Jurkat, Clone E6-1 (cell line): ENCODE data around the gene ZNF71.

ENCODE experiments used
- DNase-seq: peaks from one replicate; pipeline ENCODE4 v3.0.0-alpha.2; 2011; ENCODE audit warnings: low read depth, low spot score
- H3K4me3 ChIP-seq: 2 replicates; pipeline ENCODE4 v1.5.1; 2011; ENCODE audit warnings: mild to moderate bottlenecking, low read length, control low read depth, moderate library complexity

The ZNF71 gene

DNA sequence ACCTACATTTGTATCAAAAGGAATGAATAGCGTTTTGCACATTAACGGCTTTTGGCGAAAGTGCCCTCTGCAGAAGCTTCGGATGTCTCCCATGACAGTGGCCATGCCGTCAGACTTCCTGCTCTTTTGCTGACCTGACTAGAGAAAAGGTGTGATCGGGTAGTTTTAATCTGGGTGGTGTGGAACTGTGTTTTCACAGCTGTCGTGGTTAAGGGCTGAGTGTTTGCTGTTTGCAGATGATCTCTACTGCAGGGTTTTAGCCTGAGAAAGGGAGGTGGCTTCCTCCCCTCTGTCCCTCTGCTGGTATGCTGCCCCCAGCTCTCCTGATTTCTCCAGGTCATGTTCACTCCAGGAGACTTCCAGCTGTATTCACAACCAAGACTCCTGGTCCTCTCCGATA, 22.4 kb downstream of the ZNF71 start:
- no peak for DNase-seq
- no peak overlapping the region for H3K4me3 ChIP-seq

DNA sequence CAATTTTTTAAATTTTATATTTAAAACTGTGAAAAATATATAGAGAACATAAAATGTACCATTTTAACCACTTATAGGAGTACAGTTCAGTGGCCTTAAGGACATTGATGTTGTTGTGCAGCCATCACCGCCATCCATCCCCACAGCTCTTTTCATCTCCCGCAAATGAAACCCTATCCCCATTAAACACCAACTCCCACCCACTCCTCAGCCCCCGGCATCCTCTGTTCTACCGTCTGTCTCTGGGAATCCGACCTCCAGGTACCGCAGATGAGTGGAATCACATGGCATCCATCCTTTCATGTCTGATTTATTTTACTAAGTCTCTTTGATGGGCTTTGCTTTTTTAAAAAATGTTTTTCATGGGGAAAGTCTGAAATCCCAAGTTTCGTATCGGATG, 24.0 kb downstream of the ZNF71 start:
- no peak overlapping the region for H3K4me3 ChIP-seq
- DNase-seq = no peak

DNA sequence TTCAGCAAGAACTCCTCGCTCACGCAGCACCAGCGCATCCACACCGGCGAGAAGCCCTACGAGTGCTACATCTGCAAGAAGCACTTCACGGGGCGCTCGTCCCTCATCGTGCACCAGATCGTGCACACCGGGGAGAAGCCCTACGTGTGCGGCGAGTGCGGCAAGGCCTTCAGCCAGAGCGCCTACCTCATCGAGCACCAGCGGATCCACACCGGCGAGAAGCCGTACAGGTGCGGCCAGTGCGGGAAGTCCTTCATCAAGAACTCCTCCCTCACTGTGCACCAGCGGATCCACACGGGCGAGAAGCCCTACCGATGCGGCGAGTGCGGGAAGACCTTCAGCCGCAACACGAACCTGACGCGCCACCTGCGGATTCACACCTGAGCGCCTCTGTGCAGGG, 27.3 kb downstream of the ZNF71 start:
- H3K4me3 ChIP-seq = no peak overlapping the region
- DNase-seq = no peak

DNA sequence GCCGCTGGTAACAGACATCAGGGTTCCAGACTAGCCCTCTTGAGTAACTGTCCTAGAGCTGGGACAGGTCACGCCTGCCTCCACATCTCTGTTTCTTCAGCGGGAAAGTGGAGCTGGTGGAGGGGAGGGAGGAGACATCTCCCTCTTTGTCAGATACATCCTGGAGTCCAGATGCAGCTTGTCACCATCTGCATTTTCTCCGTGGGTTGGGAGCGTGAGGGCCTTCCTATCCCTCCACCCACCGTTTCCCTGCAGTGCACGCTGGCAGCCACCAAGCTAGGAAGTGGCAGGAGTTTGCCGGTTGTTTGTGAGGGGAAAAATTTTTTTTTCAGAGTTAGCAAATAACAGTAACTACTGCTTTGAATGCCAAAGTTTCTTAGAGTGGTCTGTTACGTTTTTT, 27.9 kb downstream of the ZNF71 start:
- no peak for DNase-seq
- no peak overlapping the region for H3K4me3 ChIP-seq

DNA sequence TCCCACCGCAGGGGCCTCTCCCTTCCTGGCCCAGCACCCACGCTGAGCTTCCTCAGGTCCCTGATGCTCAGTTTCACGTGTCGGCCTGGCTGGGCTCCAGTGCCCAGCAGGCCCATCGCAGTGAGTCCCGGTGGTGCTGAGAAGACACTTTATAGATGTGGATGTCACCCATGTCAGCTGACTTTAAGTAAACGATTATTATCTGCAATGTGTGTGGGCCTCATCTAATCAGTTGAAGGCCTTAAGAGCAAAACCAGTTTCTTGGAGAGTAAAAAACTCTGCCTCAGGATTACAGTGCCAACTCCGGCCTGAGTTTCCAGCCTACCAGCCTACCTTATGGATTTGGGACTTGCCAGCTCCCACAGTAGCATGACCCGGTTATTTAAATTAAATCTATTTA, 30.6 kb downstream of the ZNF71 start:
- H3K4me3 ChIP-seq = no peak overlapping the region
- DNase-seq = no peak

DNA sequence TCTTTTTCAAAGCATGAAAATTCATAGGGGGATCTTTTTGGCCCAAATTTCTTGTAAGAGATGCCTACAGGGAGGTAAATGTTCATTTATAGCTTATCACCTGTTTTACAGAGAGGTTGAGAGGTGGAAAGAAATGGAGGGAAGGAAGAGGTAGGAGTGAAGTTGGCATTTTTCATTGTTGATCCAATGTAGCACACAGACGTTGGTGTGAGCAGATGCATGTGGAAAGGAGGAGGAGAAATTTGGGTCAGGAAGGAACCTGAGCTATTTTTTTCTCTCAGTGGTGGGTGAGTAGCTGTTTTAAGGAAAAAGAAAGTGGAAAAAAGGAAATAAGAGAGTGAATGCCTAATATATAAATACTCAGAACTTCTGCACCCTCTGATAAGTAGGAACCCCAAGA, 37.9 kb downstream of the ZNF71 start:
- DNase-seq = no peak
- no peak overlapping the region for H3K4me3 ChIP-seq

DNA sequence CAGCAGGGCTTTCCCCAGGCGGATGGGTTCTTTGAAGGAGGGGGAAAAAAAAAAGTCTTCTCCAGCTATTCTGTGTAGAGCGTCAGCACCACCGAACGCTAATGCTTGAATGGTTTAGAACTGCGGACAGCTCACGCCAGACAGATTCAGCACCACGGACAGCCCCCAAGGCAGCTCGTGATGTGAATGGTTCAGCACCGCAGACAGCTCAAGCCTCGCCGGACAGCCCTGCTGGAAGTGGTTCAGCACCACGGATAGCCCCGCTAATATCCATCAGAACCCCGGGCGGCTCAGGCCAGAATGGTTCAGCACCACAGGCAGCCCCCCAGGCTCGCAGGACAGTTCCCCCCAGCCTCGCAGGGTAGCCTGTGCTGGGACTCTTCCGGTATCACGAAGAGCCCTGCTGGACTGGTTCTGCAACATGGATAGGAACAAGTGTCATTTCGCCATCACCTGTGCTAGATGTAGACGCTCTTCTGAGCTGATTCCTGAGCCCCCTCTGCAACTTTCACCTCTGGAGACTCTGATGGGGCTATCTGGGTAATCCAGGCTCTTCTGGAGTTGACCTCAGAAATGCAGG, 43.0 kb downstream of the ZNF71 start:
- peak; percentile 70 for DNase-seq
- H3K4me3 ChIP-seq = no peak overlapping the region

DNA sequence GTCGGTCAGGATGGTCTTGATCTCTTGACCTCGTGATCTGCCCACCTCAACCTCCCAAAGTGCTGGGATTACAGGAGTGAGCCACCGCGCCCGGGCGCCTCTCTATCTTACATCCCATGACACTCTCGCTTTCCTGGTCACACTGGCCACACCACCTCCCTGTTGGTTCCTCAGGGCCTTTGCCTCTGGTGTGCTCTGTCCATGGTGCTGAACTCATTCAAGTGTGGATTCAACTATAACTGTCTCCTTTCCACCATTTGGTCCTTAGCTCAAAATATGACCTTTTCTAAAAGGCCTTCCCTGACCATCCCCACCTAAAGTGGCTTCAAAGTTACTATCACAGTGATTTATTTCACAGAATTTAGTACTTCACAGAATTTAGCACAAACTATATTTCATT, 44.1 kb downstream of the ZNF71 start:
- peak; percentile 9 for DNase-seq

DNA sequence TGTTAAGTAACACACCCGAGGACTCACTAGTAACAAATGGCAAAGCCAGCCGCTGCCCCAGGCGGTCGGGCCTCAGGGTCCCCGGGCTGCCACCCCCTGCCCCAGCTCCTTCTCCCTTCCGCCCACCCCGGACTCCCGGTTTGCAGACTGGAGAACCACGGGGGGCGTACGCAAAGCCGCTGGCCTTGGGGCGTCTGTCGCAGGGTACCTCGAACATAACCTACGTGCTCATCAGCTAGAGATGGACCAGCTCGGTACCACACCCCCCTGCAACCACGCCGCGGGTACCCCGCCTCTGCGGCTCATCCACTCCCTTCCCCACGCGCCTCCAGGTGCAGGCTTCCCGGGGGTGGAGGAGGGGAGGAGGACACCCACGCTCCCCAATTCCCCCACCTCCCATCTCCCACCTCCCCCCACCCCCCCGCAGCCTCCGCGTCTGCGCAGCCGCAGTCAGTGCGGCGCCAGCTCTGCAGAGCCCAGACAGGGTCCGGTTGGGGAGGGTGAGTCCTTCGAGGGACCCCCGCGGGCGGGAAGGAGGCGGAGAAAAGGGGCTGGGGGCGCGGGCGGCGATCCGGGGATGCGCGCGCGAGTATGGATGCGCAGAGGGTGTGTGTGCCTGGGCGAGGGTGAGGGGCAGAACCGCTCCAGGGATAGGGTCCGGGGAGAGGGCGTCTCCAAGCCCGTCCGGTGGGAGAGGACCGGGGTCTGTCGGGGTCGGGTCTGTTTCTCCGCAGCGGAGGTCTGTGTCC, 47.8 kb downstream of the ZNF71 start, which contains the start of gene SMIM17:
Gene SMIM17, plus strand, starts transcription at position 449 of the 749 bp plus-strand sequence. CDS start 2,509 bp downstream, outside the sequence.
- DNase-seq = no peak
- H3K4me3 ChIP-seq = no peak within 1 kb of the TSS

More for the DNA sequence above, 44.1 kb downstream of the ZNF71 start:
- no peak overlapping the region for H3K4me3 ChIP-seq

DNA sequence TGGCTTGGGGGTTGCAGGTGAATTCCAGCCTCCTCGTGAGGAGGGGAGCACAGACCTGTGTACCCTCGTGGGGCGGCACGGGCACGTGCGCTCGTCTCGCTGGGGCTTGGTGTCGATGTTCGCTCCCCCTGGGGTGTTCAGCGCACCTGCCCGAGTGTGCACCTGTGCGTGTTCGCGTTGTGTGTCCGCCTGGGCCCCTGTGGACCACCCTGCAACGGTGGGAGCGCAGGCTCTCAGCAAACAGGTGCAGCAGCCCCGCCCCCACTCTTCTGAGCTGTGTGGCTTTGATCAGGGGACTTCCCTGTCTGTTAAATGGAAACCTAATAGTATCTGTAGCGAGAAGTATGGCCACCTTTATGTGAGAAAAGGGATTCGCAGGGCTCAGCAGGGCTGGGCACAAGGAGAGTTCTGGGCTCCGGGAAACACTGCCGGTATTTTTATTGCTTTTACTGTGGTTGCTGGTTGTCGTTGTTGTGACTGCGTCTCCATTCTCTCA, 48.4 kb downstream of the ZNF71 start:
- no peak for DNase-seq
- no peak overlapping the region for H3K4me3 ChIP-seq

DNA sequence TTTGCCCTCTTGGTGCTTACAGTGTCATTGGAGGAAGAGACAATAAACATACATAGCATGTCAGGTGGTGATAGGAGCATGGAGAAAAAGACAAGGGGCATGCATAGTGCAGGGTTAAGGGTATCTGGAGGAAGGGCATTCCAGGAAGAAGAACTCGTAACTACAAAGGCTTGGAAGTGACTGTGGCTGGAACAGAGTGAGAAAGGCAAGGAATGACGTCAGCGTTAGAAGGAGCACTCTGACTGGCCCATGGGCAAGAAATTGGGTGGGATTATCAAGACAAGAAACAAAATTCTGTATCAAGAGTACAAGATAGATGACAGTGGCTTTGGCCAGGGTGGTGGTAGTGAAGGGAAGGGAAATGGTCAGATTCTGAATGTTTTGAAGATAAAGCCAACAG, 59.0 kb downstream of the ZNF71 start:
- H3K4me3 ChIP-seq = no peak overlapping the region
- DNase-seq = no peak

DNA sequence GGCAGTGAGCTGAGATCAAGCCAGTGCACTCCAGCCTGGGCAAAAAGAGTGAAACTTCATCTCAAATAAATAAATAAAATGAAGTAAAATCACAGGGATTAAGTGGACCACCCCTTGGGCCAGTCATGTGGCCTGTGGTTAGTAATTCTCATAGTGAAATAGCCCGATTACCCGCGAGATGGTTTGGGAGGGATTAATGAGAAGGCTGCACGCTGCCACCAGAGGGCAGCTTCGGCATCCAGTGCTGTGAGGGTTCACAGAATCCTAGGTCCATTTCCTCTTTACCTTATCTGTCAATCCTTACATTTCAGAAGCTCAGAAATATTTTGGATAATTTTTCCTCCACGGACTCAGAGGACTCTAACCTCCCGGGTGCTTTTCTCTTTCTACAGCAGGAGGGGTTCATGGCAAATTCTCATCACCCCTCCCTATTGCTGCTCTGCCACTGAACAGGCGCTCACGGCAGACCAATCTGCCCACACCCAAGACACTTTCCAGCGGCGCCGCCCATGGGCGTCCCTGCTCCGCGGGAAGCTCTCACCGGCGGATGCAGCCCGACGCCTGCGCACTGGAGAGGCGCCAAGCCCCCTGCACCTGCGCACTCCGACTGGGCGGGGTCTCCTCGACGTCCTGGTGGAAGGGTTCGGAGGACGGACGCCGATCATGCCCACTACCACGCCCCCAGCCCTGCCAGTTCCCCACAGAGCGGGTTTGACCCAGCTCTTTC, 65.4 kb downstream of the ZNF71 start:
- H3K4me3 ChIP-seq = no peak overlapping the region
- DNase-seq = no peak

DNA sequence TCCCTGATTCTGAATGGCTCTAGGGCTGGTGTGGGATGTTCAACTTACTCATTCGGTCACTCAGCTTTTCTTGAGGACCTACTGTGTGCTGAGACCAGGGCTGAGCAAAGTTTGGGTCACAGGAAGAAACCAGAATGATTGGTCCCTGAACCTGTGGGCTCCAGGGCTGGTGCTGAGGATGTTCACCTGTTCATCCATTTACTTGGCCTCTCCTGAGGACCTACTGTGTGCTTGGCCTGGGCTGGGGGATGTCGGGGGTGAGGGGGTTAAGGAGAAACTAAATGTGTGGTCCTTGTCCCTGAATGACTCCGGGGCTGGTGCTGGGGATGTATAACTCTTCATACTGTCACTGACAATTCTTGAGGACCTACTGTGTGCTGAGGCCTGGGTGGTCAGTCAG, 66.1 kb downstream of the ZNF71 start:
- DNase-seq = no peak
- H3K4me3 ChIP-seq = no peak overlapping the region

DNA sequence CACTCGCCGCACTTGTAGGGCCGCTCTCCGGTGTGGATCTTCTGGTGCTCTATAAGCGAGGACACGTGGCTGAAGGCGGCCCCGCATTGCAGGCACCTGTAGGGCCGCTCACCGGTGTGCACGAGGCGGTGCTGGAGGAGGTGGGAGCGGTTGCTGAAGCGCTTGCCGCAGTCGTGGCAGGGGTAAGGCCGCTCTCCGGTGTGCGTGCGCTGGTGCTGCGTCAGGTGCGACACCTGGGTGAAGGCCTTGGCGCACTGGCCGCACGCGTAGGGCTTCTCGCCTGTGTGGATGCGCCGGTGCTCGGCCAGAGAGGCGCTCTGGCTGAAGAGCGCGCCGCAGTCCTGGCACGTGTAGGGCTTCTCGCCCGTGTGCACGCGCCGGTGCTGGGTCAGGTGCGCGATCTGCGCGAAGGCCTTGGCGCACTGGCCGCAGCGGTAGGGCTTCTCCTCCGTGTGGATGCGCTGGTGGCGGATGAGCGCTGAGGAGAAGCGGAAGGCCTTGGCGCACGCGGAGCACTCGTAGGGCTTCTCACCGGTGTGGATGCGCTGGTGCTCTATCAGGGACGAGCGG, 68.9 kb downstream of the ZNF71 start:
- H3K4me3 ChIP-seq = no peak overlapping the region
- no peak for DNase-seq

DNA sequence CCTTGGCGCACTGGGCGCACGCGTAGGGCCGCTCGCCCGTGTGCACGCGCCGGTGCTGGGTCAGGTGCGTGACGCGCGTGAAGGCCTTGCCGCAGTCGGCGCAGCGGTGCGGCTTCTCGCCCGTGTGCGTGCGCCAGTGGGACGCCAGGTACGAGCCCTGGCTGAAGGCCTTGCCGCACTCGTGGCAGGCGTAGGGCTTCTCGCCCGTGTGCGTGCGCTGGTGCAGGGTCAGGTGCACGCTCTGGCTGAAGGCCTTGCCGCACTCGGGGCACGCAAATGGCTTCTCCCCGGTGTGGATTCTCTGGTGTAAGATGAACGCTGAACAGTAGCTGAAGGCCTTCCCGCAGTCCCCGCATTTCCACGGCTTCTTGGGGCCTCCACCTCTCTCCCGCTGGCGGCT, 69.4 kb downstream of the ZNF71 start:
- H3K4me3 ChIP-seq = no peak overlapping the region
- no peak for DNase-seq

DNA sequence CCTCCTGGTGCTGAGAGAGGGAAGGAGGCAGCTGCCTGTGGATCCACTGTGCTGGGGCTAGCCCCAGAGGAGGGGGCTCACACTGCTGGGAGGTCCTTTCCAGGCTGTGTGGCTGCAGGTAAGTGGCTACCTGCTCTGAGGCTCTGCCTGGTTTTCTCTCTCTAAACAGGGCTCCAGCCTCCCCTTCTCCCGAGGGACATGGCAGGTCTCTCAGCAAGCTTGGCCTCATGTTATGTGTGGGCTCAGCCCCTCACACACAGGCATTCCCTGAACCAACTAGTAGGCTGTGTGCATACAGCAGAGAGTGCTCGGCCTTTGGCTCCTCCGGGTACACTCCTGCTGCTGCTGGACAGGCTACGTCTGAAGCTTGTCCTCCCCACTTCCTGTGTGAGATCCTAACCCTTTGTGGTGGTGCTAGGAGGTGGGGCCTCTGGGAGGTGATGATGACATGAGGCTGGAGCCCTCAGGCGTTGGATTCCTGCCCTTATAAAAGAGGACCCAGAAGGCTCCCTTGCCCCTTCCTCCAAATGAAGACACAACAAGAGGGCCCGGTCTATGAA, 72.3 kb downstream of the ZNF71 start:
- DNase-seq = no peak
- H3K4me3 ChIP-seq = no peak overlapping the region

DNA sequence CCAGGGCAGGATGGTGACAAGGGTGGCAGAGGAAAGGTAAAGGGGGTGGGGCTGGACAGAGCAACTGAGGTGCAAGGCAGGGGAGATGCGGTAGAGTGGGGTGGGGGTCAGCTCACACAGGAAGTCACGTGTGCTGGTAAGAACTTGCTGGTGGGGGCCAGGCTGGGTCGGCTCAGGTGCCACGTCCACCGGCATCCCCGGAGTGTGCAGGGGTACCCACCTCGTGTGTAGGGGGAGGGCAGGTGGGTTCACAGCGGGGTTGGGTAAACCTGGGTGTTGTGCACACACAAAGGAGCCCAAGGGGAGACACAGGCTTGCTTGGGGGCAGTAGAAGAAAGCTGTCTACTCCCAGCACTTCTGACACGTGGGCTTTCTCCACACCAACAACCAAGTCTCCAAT, 73.6 kb downstream of the ZNF71 start:
- H3K4me3 ChIP-seq = no peak overlapping the region

DNA sequence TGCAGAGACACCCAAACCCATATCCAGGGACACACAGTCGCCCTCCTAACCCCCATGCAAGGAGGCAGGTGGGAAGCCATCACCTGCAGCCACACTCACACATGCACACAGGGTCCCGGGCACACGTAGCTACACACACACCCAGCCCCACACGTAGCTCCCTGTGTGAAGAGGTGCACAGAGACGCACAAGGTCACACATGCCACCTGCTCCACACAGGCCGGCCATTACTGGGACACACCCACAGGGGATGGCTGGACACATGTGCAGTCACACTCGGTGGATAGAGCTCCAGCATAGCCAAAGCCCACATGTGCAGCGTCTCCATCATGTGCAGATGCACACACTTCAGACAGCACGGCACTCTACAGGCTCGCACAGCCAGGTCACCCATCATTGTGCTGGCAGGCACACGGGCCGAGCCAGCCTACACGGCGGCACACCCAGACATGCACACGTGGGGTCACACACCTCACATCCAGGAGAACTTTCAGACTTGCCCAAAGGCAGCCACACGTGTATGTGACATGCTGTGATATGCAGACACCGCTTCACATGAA, 75.4 kb downstream of the ZNF71 start:
- no peak for DNase-seq
- H3K4me3 ChIP-seq = no peak overlapping the region

More for the DNA sequence above, 73.6 kb downstream of the ZNF71 start:
- no peak for DNase-seq

DNA sequence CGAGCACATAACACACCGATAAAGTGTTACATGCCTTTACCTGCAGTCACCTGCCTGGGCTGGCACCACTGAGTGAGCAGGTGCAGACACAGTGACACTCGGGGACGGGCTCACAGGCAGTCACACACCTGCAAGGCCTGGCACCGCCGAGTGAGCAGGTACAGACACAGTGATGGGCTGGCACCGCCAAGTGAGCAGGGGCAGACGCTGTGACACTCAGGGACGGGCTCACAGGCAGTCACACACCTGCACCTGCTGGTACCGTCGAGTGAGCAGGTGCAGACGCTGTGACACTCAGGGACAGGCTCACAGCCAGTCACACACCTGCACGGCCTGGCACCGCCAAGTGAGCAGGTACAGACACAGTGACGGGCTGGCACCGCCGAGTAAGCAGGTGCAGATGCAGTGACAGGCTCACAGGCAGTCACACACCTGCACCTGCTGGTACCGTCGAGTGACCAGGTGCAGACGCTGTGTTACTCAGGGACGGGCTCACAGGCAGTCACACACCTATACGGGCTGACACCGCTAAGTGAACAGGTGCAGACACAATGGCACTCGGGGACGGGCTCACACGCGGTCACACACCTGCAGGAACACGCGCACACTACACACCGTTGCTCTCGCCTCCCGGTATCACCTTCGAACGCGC, 76.0 kb downstream of the ZNF71 start:
- no peak overlapping the region for H3K4me3 ChIP-seq
- no peak for DNase-seq
